Tibial nerve (tissue), 4 donors: ENCODE results near the gene ANGPTL2. TPM values are rescaled to one million over a fixed set of nuclear protein-coding genes. Genes with fewer than 3 reads are reported as not detected.

Experiments
- DNase-seq, 2 donors: peaks; one replicate each; pipeline ENCODE4 v3.0.0-alpha.2; 2019; ENCODE audit warnings: low spot score in 2 of 2
- H3K27ac ChIP-seq, 4 donors: fragments of 200-600 bp; sonication (generic) in 3 of 4; one replicate each; pipeline ENCODE4 v1.5.1; 2017 to 2019; ENCODE audit warnings: mild to moderate bottlenecking in 1 of 4
- H3K27me3 ChIP-seq, 2 donors: fragments of 200-600 bp; sonication (generic) in 1 of 2; one replicate each; pipeline versions ENCODE4 v1.5.1 to v1.6.0; 2017 to 2019
- H3K36me3 ChIP-seq, 3 donors: fragments of 200-600 bp; sonication (generic); one replicate each; pipeline ENCODE4 v1.5.1; 2018 to 2019
- H3K4me1 ChIP-seq, 4 donors: fragments of 200-600 bp; sonication (generic) in 3 of 4; one replicate each; pipeline ENCODE4 v1.5.1; 2017 to 2019
- H3K4me3 ChIP-seq, 4 donors: fragments of 200-600 bp; sonication (generic) in 3 of 4; one replicate each; pipeline ENCODE4 v1.5.1; 2017 to 2019; ENCODE audit warnings: mild to moderate bottlenecking in 1 of 4, moderate library complexity in 1 of 4
- H3K9me3 ChIP-seq, 4 donors: fragments of 200-600 bp; sonication (generic) in 3 of 4; one replicate each; pipeline ENCODE4 v1.5.1; 2017 to 2019
- CTCF ChIP-seq, 5 experiments: fragments of 200-600 bp in 3 of 5; fragments of 450-650 bp in 2 of 5; sonication (generic) in 3 of 5; IDR thresholded peaks; one replicate each; pipeline ENCODE4 v1.5.1; 2016 to 2019; ENCODE audit warnings: antibody characterized with exemption in 5 of 5, mild to moderate bottlenecking in 3 of 5, moderate library complexity in 2 of 5
- EP300 ChIP-seq, 2 donors: sonication (generic); formaldehyde crosslinking; IDR thresholded peaks; one replicate each; pipeline ENCODE4 v1.6.1; 2017; ENCODE audit warnings: antibody characterized with exemption in 2 of 2, mild to moderate bottlenecking in 1 of 2
- POLR2A ChIP-seq, 2 donors: fragments of 450-650 bp; IDR thresholded peaks; one replicate each; pipeline ENCODE4 v1.6.1; 2017; ENCODE audit warnings: antibody characterized with exemption in 2 of 2, mild to moderate bottlenecking in 2 of 2, moderate library complexity in 2 of 2
- WGBS, 2 donors: methylation state at CpG; one replicate each; pipeline ENCODE4 v1.1.5; 2018; 5-methylcytosine and 5-hydroxymethylcytosine counted together
- total RNA-seq, 4 donors: library from RNA; depleted of rRNA; stranded (reverse); fragments of >200 nt; gene quantifications; one replicate each; pipeline ENCODE4 v1.1.0, GENCODE V29; 2016

ANGPTL2 gene
- total RNA-seq, 4 donors from 2014 or later = 34.5 to 64.1 (median 47.1) TPM

DNA sequence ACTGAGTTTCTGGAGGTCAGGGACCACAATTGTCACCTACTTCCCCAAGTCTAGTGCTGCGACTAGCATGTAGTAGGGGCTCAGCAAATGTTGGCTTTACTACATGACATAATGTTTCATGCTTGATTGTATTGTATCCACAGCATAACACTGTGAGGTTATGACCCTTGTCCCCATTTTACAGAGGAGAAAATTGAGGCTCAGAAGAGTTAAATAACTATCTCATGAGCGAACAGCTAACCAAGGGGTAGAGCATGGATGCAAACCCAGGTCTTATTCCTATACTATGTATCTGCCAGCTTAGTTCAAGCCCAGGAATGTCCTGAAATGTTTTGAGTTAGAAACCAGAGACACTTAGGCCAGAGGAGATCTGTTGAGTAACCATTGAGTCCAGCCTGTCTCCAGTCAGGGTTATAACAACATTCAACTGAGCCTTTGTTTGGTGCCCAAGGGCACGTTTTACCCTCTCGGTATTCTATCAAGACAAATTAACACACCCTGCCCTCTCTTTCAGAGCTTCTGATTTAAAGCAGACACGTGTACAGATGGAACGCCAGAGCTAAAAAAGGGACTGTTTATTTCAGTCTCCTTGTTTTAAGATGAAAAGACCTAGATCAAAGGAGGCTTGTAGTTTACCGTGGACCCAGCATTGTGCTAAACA is 16.5 kb downstream of the ANGPTL2 start:
- Histone ChIP-seq H3K9me3 (no peaks in the 10 kb centered on the region), H3K4me1 (peaks cover 0 to 52% (median 0%) of the 10 kb centered on the region in 4 donors), H3K27me3 (no peaks in the 10 kb centered on the region), H3K27ac (no peak overlapping the region), H3K36me3 (peaks cover 0 to 33% (median 0%) of the 10 kb centered on the region in 3 donors), H3K4me3 (no peak overlapping the region)
- DNase-seq = no peak
- TF ChIP-seq CTCF (IDR thresholded peaks at IDR 0.05) = no peak
- TF ChIP-seq POLR2A (IDR thresholded peaks at IDR 0.05) = no peak
- no peak for TF ChIP-seq EP300 (IDR thresholded peaks at IDR 0.05)
- 62 to 72% methylated on average over 7 of the region's 7 CpGs for WGBS, 2 donors

GRCh38 chr9:127104581-127105311 is 17.7 kb downstream of the ANGPTL2 start:
- Histone ChIP-seq H3K36me3 (peaks cover 0 to 33% (median 0%) of the 10 kb centered on the region in 3 donors), H3K4me3 (no peak overlapping the region), H3K27me3 (no peaks in the 10 kb centered on the region), H3K9me3 (no peaks in the 10 kb centered on the region), H3K4me1 (peaks cover 0 to 54% (median 0%) of the 10 kb centered on the region in 4 donors), H3K27ac (peak overlapping the region in 2 of 4 donors; percentile 19 to 43)
- TF ChIP-seq CTCF (IDR thresholded peaks at IDR 0.05) = no peak
- no peak for TF ChIP-seq POLR2A (IDR thresholded peaks at IDR 0.05)
- TF ChIP-seq EP300 (IDR thresholded peaks at IDR 0.05) = no peak
- 84 to 85% methylated on average over 7 of the region's 7 CpGs for WGBS, 2 donors
- no peak for DNase-seq

- H3K27ac ChIP-seq = peak overlapping the region in 2 of 4 donors; percentile 0 to 53
- no peaks in the 10 kb centered on the region for H3K9me3 ChIP-seq
- TF ChIP-seq POLR2A (IDR thresholded peaks at IDR 0.05) (no peak), CTCF (IDR thresholded peaks at IDR 0.05) (no peak), EP300 (IDR thresholded peaks at IDR 0.05) (no peak)
- peaks cover 0 to 64% (median 0%) of the 10 kb centered on the region in 4 donors for H3K4me1 ChIP-seq
- no peak for DNase-seq
- peaks cover 0 to 22% (median 0%) of the 10 kb centered on the region in 3 donors for H3K36me3 ChIP-seq
- H3K27me3 ChIP-seq = no peaks in the 10 kb centered on the region
- WGBS, 2 donors = 32 to 48% methylated on average over 2 of the region's 2 CpGs
- no peak overlapping the region for H3K4me3 ChIP-seq
Measured at GRCh38 chr9:127102788-127103187, 19.6 kb downstream of the ANGPTL2 start.

GRCh38 chr9:127102176-127102575 is 20.3 kb downstream of the ANGPTL2 start:
- no peak for DNase-seq
- TF ChIP-seq EP300 (IDR thresholded peaks at IDR 0.05) (no peak), POLR2A (IDR thresholded peaks at IDR 0.05) (no peak), CTCF (IDR thresholded peaks at IDR 0.05) (no peak)
- Histone ChIP-seq H3K4me1 (peaks cover 0 to 60% (median 0%) of the 10 kb centered on the region in 4 donors), H3K27ac (peak overlapping the region in 2 of 4 donors; percentile 0 to 53), H3K9me3 (no peaks in the 10 kb centered on the region), H3K36me3 (peaks cover 0 to 17% (median 0%) of the 10 kb centered on the region in 3 donors), H3K27me3 (no peaks in the 10 kb centered on the region), H3K4me3 (no peak overlapping the region)

DNA sequence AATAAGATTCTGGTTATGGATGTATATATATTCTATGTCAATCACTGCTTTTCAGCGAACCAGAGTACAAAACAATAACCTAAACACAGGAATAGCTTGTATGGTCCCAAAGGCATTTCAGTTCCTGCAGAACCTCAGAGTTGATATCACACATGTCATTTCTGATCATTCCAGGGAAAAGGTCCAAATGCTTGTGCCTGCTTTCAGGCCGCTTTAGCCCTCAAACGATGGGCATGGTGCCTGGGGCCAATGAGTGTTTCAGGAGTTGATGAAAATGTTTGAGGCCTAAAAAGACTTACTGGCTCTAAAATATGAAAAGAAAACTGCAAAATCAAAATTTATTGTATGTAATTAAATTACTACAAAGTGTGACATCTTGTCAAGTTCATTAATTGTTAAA is 22.8 kb downstream of the ANGPTL2 start:
- peaks cover 0 to 69% (median 2%) of the 10 kb centered on the region in 4 donors for H3K4me1 ChIP-seq
- no peaks in the 10 kb centered on the region for H3K9me3 ChIP-seq
- H3K36me3 ChIP-seq = no peaks in the 10 kb centered on the region
- no peaks in the 10 kb centered on the region for H3K27me3 ChIP-seq
- H3K4me3 ChIP-seq = no peak overlapping the region
- H3K27ac ChIP-seq = peak overlapping the region in 2 of 4 donors; percentile 76 to 85
- no peak for DNase-seq
- TF ChIP-seq CTCF (IDR thresholded peaks at IDR 0.05) (no peak), POLR2A (IDR thresholded peaks at IDR 0.05) (no peak), EP300 (IDR thresholded peaks at IDR 0.05) (no peak)
- WGBS, 2 donors = 79 to 85% methylated on average over 3 of the region's 3 CpGs
